Measurements from ENCODE around the gene ATP6V0C.

- no peak for TF ChIP-seq CTCF (IDR thresholded peaks at IDR 0.05; ENCODE audit: insufficient read depth, low read depth, low read length)
- no peak for TF ChIP-seq EZH2 (IDR thresholded peaks at IDR 0.05; ENCODE audit: insufficient read depth, low read length)
Observed at GRCh38 chr16:2507052-2507659, 6.6 kb upstream of the ATP6V0C start.
